ENCODE results near the gene NOXA1.

- TF ChIP-seq CTCF (IDR thresholded peaks at IDR 0.05; ENCODE audit: low read depth, low read length) (no peak), MAX (IDR thresholded peaks at IDR 0.05; ENCODE audit: low read depth, low read length) (no peak), POLR2A (IDR thresholded peaks at IDR 0.05; ENCODE audit: extremely low read depth, insufficient read length) (no peak)
Observed at GRCh38 chr9:137403269-137403668, 19.9 kb upstream of the NOXA1 start.
